ENCODE data around the gene ATP1B1.
"Not testable (repeated sequence)": the region's sequence is repeated elsewhere in the genome, so short reads cannot be mapped to it uniquely, and the experiment has no call there.

The ATP1B1 gene

GRCh38 chr1:169141356-169141755 lies 34.9 kb downstream of the ATP1B1 start:
- DNase-seq (ENCODE audit: low read depth in 2 of 3, low spot score in 1 of 3): no peak

- no peak for DNase-seq (ENCODE audit: low read depth in 2 of 3, low spot score in 1 of 3)
Measured at GRCh38 chr1:169142129-169142528, 35.6 kb downstream of the ATP1B1 start.

GRCh38 chr1:169143346-169143745 lies 36.9 kb downstream of the ATP1B1 start:
- DNase-seq (ENCODE audit: low read depth in 2 of 3, low spot score in 1 of 3): no peak

- DNase-seq (ENCODE audit: low read depth in 2 of 3, low spot score in 1 of 3): no peak
Measured at GRCh38 chr1:169143984-169144383, 37.5 kb downstream of the ATP1B1 start.

GRCh38 chr1:169144941-169145626 lies 38.6 kb downstream of the ATP1B1 start:
- no peak for DNase-seq (ENCODE audit: low read depth in 2 of 3, low spot score in 1 of 3)

- no peak for DNase-seq (ENCODE audit: low read depth in 2 of 3, low spot score in 1 of 3)
Measured at GRCh38 chr1:169146576-169147214, 40.2 kb downstream of the ATP1B1 start.

- DNase-seq (ENCODE audit: low read depth in 2 of 3, low spot score in 1 of 3): no peak
Measured at GRCh38 chr1:169148472-169149252, 42.2 kb downstream of the ATP1B1 start.

GRCh38 chr1:169149555-169150286 lies 43.2 kb downstream of the ATP1B1 start:
- DNase-seq (ENCODE audit: low read depth in 2 of 3, low spot score in 1 of 3): no peak

GRCh38 chr1:169150641-169151337 lies 44.3 kb downstream of the ATP1B1 start:
- DNase-seq (ENCODE audit: low read depth in 2 of 3, low spot score in 1 of 3): no peak

GRCh38 chr1:169151338-169151837 lies 44.9 kb downstream of the ATP1B1 start:
- DNase-seq (ENCODE audit: low read depth in 2 of 3, low spot score in 1 of 3): no peak

GRCh38 chr1:169155675-169156074 lies 49.2 kb downstream of the ATP1B1 start:
- DNase-seq (ENCODE audit: low read depth in 2 of 3, low spot score in 1 of 3): no peak

- DNase-seq (ENCODE audit: low read depth in 2 of 3, low spot score in 1 of 3): no peak
Measured at GRCh38 chr1:169156580-169156979, 50.1 kb downstream of the ATP1B1 start.

- no peak for DNase-seq (ENCODE audit: low read depth in 2 of 3, low spot score in 1 of 3)
Measured at GRCh38 chr1:169160845-169161495, 54.5 kb downstream of the ATP1B1 start.

GRCh38 chr1:169161496-169162194 lies 55.2 kb downstream of the ATP1B1 start:
- DNase-seq (ENCODE audit: low read depth in 2 of 3, low spot score in 1 of 3): no peak

- peak in 2 of 3 donors; percentile 2 to 10 for DNase-seq (ENCODE audit: low read depth in 2 of 3, low spot score in 1 of 3)
Measured at GRCh38 chr1:169163059-169163458, 56.6 kb downstream of the ATP1B1 start.

- DNase-seq (ENCODE audit: low read depth in 2 of 3, low spot score in 1 of 3): no peak
Measured at GRCh38 chr1:169175461-169175860, 69.0 kb downstream of the ATP1B1 start.

GRCh38 chr1:169179431-169179830 lies 72.9 kb downstream of the ATP1B1 start:
- not testable (repeated sequence) for DNase-seq (ENCODE audit: low read depth in 2 of 3, low spot score in 1 of 3)

GRCh38 chr1:169180174-169180573 lies 73.7 kb downstream of the ATP1B1 start:
- no peak for DNase-seq (ENCODE audit: low read depth in 2 of 3, low spot score in 1 of 3)
